Measurements from ENCODE around the gene KCTD13. TPM values are rescaled to one million over a fixed set of nuclear protein-coding genes. Genes with fewer than 3 reads are reported as not detected.
A peak's percentile ranks its signal among the peaks of the same experiment; 100 is the strongest.
"Not testable (repeated sequence)": the region's sequence is repeated elsewhere in the genome, so short reads cannot be mapped to it uniquely, and the experiment has no call there.

KCTD13 gene
- total and polyA plus RNA-seq, 8 donors = 14.8 to 24.2 (median 20.9) TPM

- Histone ChIP-seq H3K27ac (peak overlapping the region; percentile 48 to 55), H3K36me3 (no peaks in the 10 kb centered on the region), H3K27me3 (no peaks in the 10 kb centered on the region), H3K4me3 (no peak overlapping the region), H3K4me1 (no peaks in the 10 kb centered on the region), H3K9me3 (no peaks in the 10 kb centered on the region)
- intact Hi-C loops (cut with DNase I) = no loop called here
- no peak for TF ChIP-seq CTCF (IDR thresholded peaks at IDR 0.05)
- peak in 2 of 4 donors; percentile 50 to 55 for DNase-seq
- ATAC-seq = peak; percentile 99
These were observed 18.1 kb upstream of the KCTD13 start for GRCh38 chr16:29943846-29944799.

- Histone ChIP-seq H3K4me3 (no peak overlapping the region), H3K36me3 (no peaks in the 10 kb centered on the region), H3K27me3 (no peaks in the 10 kb centered on the region), H3K4me1 (no peaks in the 10 kb centered on the region), H3K27ac (no peak overlapping the region), H3K9me3 (no peaks in the 10 kb centered on the region)
- no peak for DNase-seq
- no peak for TF ChIP-seq CTCF (IDR thresholded peaks at IDR 0.05)
- intact Hi-C loops (cut with DNase I) = no loop called here
- ATAC-seq = no peak
These were observed 14.6 kb upstream of the KCTD13 start for GRCh38 chr16:29940656-29941055.

- H3K27ac ChIP-seq; H3K4me1 ChIP-seq; H3K27me3 ChIP-seq; H3K4me3 ChIP-seq; H3K9me3 ChIP-seq; DNase-seq; intact Hi-C loops (cut with DNase I); ATAC-seq; H3K36me3 ChIP-seq: not testable (repeated sequence)
These were observed 5.7 kb upstream of the KCTD13 start for GRCh38 chr16:29931750-29932149.

GRCh38 chr16:29927070-29927905, 1.3 kb upstream of the KCTD13 start:
- H3K27ac ChIP-seq = peak overlapping the region; percentile 84 to 88
- no peaks in the 10 kb centered on the region for H3K9me3 ChIP-seq
- ATAC-seq (no peak), DNase-seq (no peak)
- no peak for TF ChIP-seq CTCF (IDR thresholded peaks at IDR 0.05)
- H3K4me3 ChIP-seq = peak overlapping the region; percentile 99
- intact Hi-C loops (cut with DNase I) = loop anchor here (10.0 kb wide), 2 partner anchors 62 to 78 kb away; partner anchors contain the start of gene CDIPT (in 1 of the 2)
- no peaks in the 10 kb centered on the region for H3K27me3 ChIP-seq
- H3K4me1 ChIP-seq = peaks cover 7 to 28% of the 10 kb centered on the region in 2 donors
- H3K36me3 ChIP-seq = peaks cover 0 to 11% of the 10 kb centered on the region in 2 donors

- intact Hi-C loops (cut with DNase I) = loop anchor here (10.0 kb wide), 2 partner anchors 62 to 78 kb away; partner anchors contain the start of gene CDIPT (in 1 of the 2)
- Histone ChIP-seq H3K36me3 (peaks cover 0 to 17% of the 10 kb centered on the region in 2 donors), H3K27me3 (no peaks in the 10 kb centered on the region), H3K27ac (peak overlapping the region; percentile 84 to 88), H3K4me3 (peak overlapping the region; percentile 99), H3K9me3 (no peaks in the 10 kb centered on the region), H3K4me1 (peaks cover 7 to 28% of the 10 kb centered on the region in 2 donors)
- no peak for TF ChIP-seq CTCF (IDR thresholded peaks at IDR 0.05)
- peak; percentile 52 for ATAC-seq
- DNase-seq = peak in 1 of 4 donors; percentile 36
These were observed 656 bp upstream of the KCTD13 start for GRCh38 chr16:29926711-29927052.

Measured in left lung (tissue), 10 donors.